Endothelial cell of umbilical vein (primary cell): ENCODE results near the gene GPR173.

Experiments used
- EZH2 ChIP-seq: IDR thresholded peaks from 2 replicates; pipeline ENCODE4 v1.6.1; 2012; ENCODE audit warnings: borderline replicate concordance, low read depth, mild to moderate bottlenecking, moderate library complexity, low read length, inconsistent platforms; ENCODE audit not compliant: severe bottlenecking
- JUN ChIP-seq: IDR thresholded peaks from 2 replicates; pipeline ENCODE4 v1.6.1; 2011; ENCODE audit warnings: borderline replicate concordance, low read depth; ENCODE audit not compliant: insufficient read length, insufficient read depth
- TF ChIP-seq, protein P1 (sequence below), 2 donors: IDR thresholded peaks; 1 replicate in 1 of 2; 2 replicates in 1 of 2; pipeline ENCODE4 v1.5.1; 2011; ENCODE audit warnings: low read length in 2 of 2, mild to moderate bottlenecking in 2 of 2, moderate library complexity in 2 of 2, control low read depth in 1 of 2, inconsistent platforms in 1 of 2, low read depth in 1 of 2; ENCODE audit not compliant: insufficient read depth in 1 of 2; ENCODE audit errors: extremely low read depth in 1 of 2

DNA sequence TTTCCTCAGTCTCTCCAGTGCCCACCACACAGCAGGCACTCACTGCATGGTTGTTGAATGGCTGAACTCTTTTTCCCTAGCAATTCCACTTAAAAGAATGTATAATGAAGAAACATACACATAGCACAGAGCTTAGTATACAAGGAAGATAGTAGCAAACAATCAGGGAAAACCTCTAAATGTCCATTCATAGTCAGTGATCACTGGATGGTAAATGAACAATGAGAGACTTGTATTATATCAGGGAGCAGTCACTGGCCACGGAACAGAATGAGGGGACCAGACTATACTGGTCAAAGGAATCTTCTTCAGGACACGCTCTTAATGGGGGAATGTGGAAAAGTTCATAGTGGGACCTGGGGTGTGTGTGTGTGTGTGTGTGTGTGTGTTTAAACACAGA lies 46.6 kb upstream of the GPR173 start:
- TF ChIP-seq EZH2: no peak
- TF ChIP-seq, protein P1, sequence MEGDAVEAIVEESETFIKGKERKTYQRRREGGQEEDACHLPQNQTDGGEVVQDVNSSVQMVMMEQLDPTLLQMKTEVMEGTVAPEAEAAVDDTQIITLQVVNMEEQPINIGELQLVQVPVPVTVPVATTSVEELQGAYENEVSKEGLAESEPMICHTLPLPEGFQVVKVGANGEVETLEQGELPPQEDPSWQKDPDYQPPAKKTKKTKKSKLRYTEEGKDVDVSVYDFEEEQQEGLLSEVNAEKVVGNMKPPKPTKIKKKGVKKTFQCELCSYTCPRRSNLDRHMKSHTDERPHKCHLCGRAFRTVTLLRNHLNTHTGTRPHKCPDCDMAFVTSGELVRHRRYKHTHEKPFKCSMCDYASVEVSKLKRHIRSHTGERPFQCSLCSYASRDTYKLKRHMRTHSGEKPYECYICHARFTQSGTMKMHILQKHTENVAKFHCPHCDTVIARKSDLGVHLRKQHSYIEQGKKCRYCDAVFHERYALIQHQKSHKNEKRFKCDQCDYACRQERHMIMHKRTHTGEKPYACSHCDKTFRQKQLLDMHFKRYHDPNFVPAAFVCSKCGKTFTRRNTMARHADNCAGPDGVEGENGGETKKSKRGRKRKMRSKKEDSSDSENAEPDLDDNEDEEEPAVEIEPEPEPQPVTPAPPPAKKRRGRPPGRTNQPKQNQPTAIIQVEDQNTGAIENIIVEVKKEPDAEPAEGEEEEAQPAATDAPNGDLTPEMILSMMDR (IDR thresholded peaks at IDR 0.05; ENCODE audit: extremely low read depth in 1 of 2, insufficient read depth in 1 of 2, low read depth in 1 of 2, low read length in 2 of 2): no peak
- TF ChIP-seq JUN: no peak
